Heart left ventricle (tissue), 16 donors: Measurements from ENCODE around the gene EOLA1. TPM values are rescaled to one million over a fixed set of nuclear protein-coding genes. Genes with fewer than 3 reads are reported as not detected.
"Not testable (repeated sequence)": the region's sequence is repeated elsewhere in the genome, so short reads cannot be mapped to it uniquely, and the experiment has no call there.

ENCODE experiments used
- ATAC-seq, 4 donors: fragments of 200-7000 bp; cut with Tn5 transposase; one replicate each; pipeline ENCODE4 v1.9.1; 2020 to 2022; ENCODE audit warnings: moderate library complexity in 4 of 4, mild to moderate bottlenecking in 3 of 4, moderate number of reproducible peaks in 1 of 4
- DNase-seq, 5 donors: peaks; one replicate each; pipeline ENCODE4 v3.0.0-alpha.2; 2020
- H3K27ac ChIP-seq, 12 donors: fragments of 200-600 bp; sonication (generic) in 4 of 12; one replicate each; pipeline versions ENCODE4 v1.5.0 to v1.8.0; 2016 to 2022; ENCODE audit warnings: mild to moderate bottlenecking in 2 of 12
- H3K27me3 ChIP-seq, 9 donors: fragments of 200-600 bp; sonication (generic) in 2 of 9; one replicate each; pipeline versions ENCODE4 v1.5.1 to v1.8.0; 2016 to 2022; ENCODE audit warnings: mild to moderate bottlenecking in 3 of 9
- H3K36me3 ChIP-seq, 9 donors: fragments of 200-600 bp; sonication (generic) in 2 of 9; one replicate each; pipeline versions ENCODE4 v1.5.0 to v1.8.0; 2018 to 2022; ENCODE audit warnings: mild to moderate bottlenecking in 2 of 9
- H3K4me1 ChIP-seq, 12 donors: fragments of 200-600 bp; sonication (generic) in 4 of 12; one replicate each; pipeline versions ENCODE4 v1.5.0 to v1.8.0; 2016 to 2022; ENCODE audit warnings: mild to moderate bottlenecking in 3 of 12
- H3K4me3 ChIP-seq, 12 donors: fragments of 200-600 bp; sonication (generic) in 4 of 12; one replicate each; pipeline versions ENCODE4 v1.5.0 to v1.8.0; 2017 to 2022; ENCODE audit warnings: mild to moderate bottlenecking in 9 of 12, moderate library complexity in 4 of 12
- H3K9me3 ChIP-seq, 12 donors: fragments of 200-600 bp; sonication (generic) in 4 of 12; one replicate each; pipeline versions ENCODE4 v1.5.0 to v1.8.0; 2016 to 2022; ENCODE audit warnings: mild to moderate bottlenecking in 1 of 12
- POLR2A ChIP-seq, 2 donors: fragments of 450-650 bp; IDR thresholded peaks; one replicate each; pipeline ENCODE4 v1.6.1; 2017; ENCODE audit warnings: antibody characterized with exemption in 2 of 2, mild to moderate bottlenecking in 2 of 2, moderate library complexity in 2 of 2
- WGBS, 4 donors: extraction: QIAGEN DNeasy Blood & Tissue Kit in 2 of 4; methylation state at CpG; one replicate each; pipeline versions ENCODE4 v1.1.5 to v1.1.7; 2013 to 2018; 5-methylcytosine and 5-hydroxymethylcytosine counted together
- intact Hi-C, 10 donors: fragments of 100-400 bp; cut with DNase I; formaldehyde crosslinking; loops; one replicate each; pipeline versions ENCODE4 v1.11.1 to v1.14.2; 2022
- polyA plus RNA-seq, 2 donors: library from polyadenylated mRNA; stranded (reverse); fragments of 200-250 nt; gene quantifications; one replicate each; pipeline ENCODE4 v1.2.3, GENCODE V29; 2013
- total RNA-seq, 9 donors: library from RNA; depleted of rRNA in 2 of 9; stranded (reverse); fragments of >200 nt in 2 of 9; fragmentation: NEBNext Ultra II Directional in 3 of 9; extraction: Animal tissue kit (Norgen Biotek cat#: 25700) in 3 of 9; gene quantifications; one replicate each; pipeline versions ENCODE4 v1.1.0 to v1.2.4, GENCODE V29; 2016 to 2023
- TF ChIP-seq, protein P1 (sequence below), 12 donors: fragments of 200-600 bp; sonication (generic) in 4 of 12; IDR thresholded peaks; one replicate each; pipeline versions ENCODE4 v1.5.0 to v1.8.0; 2018 to 2022; ENCODE audit warnings: antibody characterized with exemption in 12 of 12, mild to moderate bottlenecking in 5 of 12
- donor health status: ischemic (EF 13 %, LVEDD 7.1; RV severe dilation, severe dysfunction).
- donor health status: healthy with polysubstance abuse.
- donor health status: DM: no; HTN: yes; CAD: no.
- donor health status: DM: no; HTN: no; CAD: no.
- donor health status: ischemic (EF 25% LVEDD 6.9; RV normal size, moderate dysfunction).
- donor health status: ischemic (EF 25% LVEDD 5.7; RV mildly dilated, moderate dysfunction).
- donor health status: healthy.
- donor health status: DM: yes; HTN: yes; CAD: no.
- donor health status: ischemic (EF 35%, LVEDD 5.7; RV mildly dilated, moderate dysfunction).
- donor health status: nonischemic (EF 11% LVEDD 7.7; RV severe dilation, severe dysfunction).
- donor health status: DM: yes; HTN: yes; CAD: no.
- donor health status: PGD.
- donor health status: ischemic (EF 29% LVEDD 5.4; RV normal size, mild dysfunction).
- donor health status: nonischemic (EF 23%, LVEDD 6.1; RV moderate dilation, normal function).

Gene EOLA1
- total and polyA plus RNA-seq, 11 donors = 15.8 to 45.6 (median 25.3) TPM

- H3K4me3 ChIP-seq = no peak overlapping the region
- TF ChIP-seq POLR2A (IDR thresholded peaks at IDR 0.05) = no peak
- TF ChIP-seq, protein P1, sequence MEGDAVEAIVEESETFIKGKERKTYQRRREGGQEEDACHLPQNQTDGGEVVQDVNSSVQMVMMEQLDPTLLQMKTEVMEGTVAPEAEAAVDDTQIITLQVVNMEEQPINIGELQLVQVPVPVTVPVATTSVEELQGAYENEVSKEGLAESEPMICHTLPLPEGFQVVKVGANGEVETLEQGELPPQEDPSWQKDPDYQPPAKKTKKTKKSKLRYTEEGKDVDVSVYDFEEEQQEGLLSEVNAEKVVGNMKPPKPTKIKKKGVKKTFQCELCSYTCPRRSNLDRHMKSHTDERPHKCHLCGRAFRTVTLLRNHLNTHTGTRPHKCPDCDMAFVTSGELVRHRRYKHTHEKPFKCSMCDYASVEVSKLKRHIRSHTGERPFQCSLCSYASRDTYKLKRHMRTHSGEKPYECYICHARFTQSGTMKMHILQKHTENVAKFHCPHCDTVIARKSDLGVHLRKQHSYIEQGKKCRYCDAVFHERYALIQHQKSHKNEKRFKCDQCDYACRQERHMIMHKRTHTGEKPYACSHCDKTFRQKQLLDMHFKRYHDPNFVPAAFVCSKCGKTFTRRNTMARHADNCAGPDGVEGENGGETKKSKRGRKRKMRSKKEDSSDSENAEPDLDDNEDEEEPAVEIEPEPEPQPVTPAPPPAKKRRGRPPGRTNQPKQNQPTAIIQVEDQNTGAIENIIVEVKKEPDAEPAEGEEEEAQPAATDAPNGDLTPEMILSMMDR (IDR thresholded peaks at IDR 0.05) = no peak
- intact Hi-C loops = no loop called here
- no peak for ATAC-seq
- no peak for DNase-seq
- no peaks in the 10 kb centered on the region for H3K9me3 ChIP-seq
- peaks cover 0 to 10% (median 0%) of the 10 kb centered on the region in 12 donors for H3K4me1 ChIP-seq
- H3K27me3 ChIP-seq = no peaks in the 10 kb centered on the region
- 53 to 70% (median 59%) methylated on average over 6 of the region's 6 CpGs; no CpG with 5 or more reads in 1 of the 4 donors for WGBS, 4 donors
- H3K27ac ChIP-seq = no peak overlapping the region
- H3K36me3 ChIP-seq = no peaks in the 10 kb centered on the region
Measured at GRCh38 chrX:149570668-149571067, 29.9 kb downstream of the EOLA1 start.

GRCh38 chrX:149571770-149572169 is 31.0 kb downstream of the EOLA1 start:
- ATAC-seq (no peak), DNase-seq (no peak)
- H3K27me3 ChIP-seq = no peaks in the 10 kb centered on the region
- no peaks in the 10 kb centered on the region for H3K36me3 ChIP-seq
- WGBS, 4 donors = 73 to 89% (median 81%) methylated on average over 7 of the region's 7 CpGs; no CpG with 5 or more reads in 1 of the 4 donors
- H3K4me3 ChIP-seq = no peak overlapping the region
- intact Hi-C loops = no loop called here
- no peak overlapping the region for H3K27ac ChIP-seq
- TF ChIP-seq, protein P1 (IDR thresholded peaks at IDR 0.05) = no peak
- no peak for TF ChIP-seq POLR2A (IDR thresholded peaks at IDR 0.05)
- peaks cover 0 to 10% (median 0%) of the 10 kb centered on the region in 12 donors for H3K4me1 ChIP-seq
- no peaks in the 10 kb centered on the region for H3K9me3 ChIP-seq

GRCh38 chrX:149572743-149573142 is 31.9 kb downstream of the EOLA1 start:
- Histone ChIP-seq H3K27ac (no peak overlapping the region), H3K9me3 (no peaks in the 10 kb centered on the region), H3K36me3 (no peaks in the 10 kb centered on the region), H3K27me3 (no peaks in the 10 kb centered on the region), H3K4me1 (peaks cover 0 to 10% (median 0%) of the 10 kb centered on the region in 12 donors), H3K4me3 (no peak overlapping the region)
- no peak for TF ChIP-seq POLR2A (IDR thresholded peaks at IDR 0.05)
- intact Hi-C loops = no loop called here
- DNase-seq (no peak), ATAC-seq (no peak)
- WGBS, 4 donors = 29 to 79% (median 44%) methylated on average over 1 of the region's 1 CpG; no CpG with 5 or more reads in 1 of the 4 donors

DNA sequence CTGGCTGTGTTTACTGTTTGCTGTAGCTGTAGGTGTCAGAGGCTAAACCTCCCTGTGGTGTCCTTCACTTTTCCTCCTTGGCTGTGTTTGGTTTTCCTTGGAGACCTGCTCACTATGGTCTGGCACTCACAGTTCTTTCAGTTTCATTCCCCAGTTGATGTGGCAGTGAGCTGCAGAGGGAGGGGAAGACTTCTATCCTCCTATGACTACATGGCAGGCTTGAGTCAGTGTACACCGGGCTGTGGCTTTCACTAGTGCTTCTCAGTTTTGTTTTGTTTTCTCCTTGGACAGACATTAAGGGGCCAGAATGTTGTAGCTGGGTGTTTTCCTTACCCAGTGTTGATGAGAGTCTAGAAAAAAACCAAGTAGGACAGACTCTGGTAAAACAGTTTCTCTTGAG is 32.6 kb downstream of the EOLA1 start:
- H3K9me3 ChIP-seq, intact Hi-C loops, H3K4me1 ChIP-seq, H3K27me3 ChIP-seq, H3K27ac ChIP-seq, H3K4me3 ChIP-seq, DNase-seq, H3K36me3 ChIP-seq: not testable (repeated sequence)
- no CpG with 5 or more reads among the region's 1 CpG for WGBS, 4 donors
- peak in 3 of 4 donors; percentile 31 to 65 (median 33) for ATAC-seq

- 94 to 96% methylated on average over 4 to 6 of the region's 17 CpGs; no CpG with 5 or more reads in 2 of the 4 donors for WGBS, 4 donors
- ATAC-seq = peak in 1 of 4 donors; percentile 14
- DNase-seq = not testable (repeated sequence)
Measured at GRCh38 chrX:149585631-149586030, 44.8 kb downstream of the EOLA1 start.

DNA sequence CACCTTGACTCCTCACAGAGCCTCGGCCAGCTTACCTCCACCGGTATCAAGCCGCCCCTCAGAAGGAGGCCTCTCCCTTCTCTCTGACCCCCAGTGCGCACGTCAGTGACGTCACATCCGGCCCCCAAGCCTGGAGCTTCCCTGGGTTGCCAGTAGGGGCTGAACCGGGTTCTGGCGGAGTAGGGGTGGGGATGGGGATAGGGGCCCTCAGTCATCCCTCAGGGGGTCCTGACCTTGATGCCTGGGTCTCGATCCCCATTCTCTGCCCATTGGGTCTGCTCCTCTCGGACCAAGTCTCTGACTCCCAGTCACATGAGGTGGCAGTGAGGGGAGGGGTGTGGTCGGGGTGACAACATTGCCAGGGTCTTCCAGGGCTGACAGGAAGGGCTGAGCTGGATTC is 46.5 kb downstream of the EOLA1 start, which contains the start of gene MAGEA9B:
TSS of gene MAGEA9B (minus strand) at position 101 of the 400 bp plus-strand sequence. CDS start 4,280 bp downstream, outside the sequence.
- ATAC-seq, H3K4me1 ChIP-seq, H3K4me3 ChIP-seq, H3K9me3 ChIP-seq, H3K27ac ChIP-seq, H3K36me3 ChIP-seq, DNase-seq, intact Hi-C loops, H3K27me3 ChIP-seq: not testable (repeated sequence)
- no CpG with 5 or more reads among the region's 12 CpGs for WGBS, 4 donors

More at GRCh38 chrX:149585631-149586030, 44.8 kb downstream of the EOLA1 start:
- H3K4me1 ChIP-seq, H3K27me3 ChIP-seq, H3K27ac ChIP-seq, H3K4me3 ChIP-seq, H3K36me3 ChIP-seq, intact Hi-C loops, H3K9me3 ChIP-seq: not testable (repeated sequence)

DNA sequence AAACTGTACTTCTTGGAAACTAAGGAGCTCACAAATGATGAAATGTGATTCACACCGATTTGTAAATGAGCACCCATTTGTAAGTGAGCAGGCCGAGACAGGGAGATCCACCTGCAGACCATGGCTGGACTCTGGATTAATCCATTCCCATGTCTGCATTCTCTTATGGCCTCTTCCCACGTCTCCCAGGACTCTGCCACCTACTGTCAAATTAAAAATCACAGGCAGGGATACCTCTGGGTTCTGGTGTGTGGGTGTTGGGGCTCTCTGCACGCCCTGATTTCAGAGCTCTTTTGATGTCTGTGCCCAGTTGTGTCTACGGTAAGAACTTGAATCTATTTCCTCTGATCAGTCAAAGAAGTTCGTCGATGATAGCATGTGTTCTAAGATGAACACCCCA is 50.2 kb downstream of the EOLA1 start:
- intact Hi-C loops, DNase-seq, H3K9me3 ChIP-seq, H3K4me1 ChIP-seq, H3K4me3 ChIP-seq, H3K27me3 ChIP-seq, H3K36me3 ChIP-seq, H3K27ac ChIP-seq, ATAC-seq: not testable (repeated sequence)
- no CpG with 5 or more reads among the region's 7 CpGs for WGBS, 4 donors

DNA sequence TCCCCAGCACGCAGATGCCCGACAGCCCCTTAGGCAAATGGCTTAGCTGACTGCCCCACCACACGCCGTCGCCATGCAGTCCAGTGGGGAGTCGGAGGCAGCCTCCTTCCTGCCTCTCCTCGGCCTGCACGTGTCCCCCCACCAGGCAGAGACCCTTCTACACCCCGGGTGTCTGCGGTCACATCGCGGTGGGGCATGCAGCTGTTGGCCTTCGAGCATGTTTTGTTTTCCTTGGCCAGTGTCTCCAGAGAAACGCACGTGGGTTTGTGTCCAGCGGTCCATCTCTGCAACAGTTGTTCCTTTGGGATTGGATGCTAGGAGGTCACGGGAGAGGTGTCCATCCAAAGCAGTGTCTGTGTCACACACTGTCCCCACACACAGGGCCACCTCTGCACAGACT is 54.4 kb downstream of the EOLA1 start, which contains the start of gene HSFX2:
TSS of gene HSFX2 (minus strand) at position 101 of the 400 bp plus-strand sequence. CDS start 614 bp downstream, outside the sequence.
- H3K4me3 ChIP-seq, H3K27ac ChIP-seq, ATAC-seq, intact Hi-C loops, DNase-seq, H3K36me3 ChIP-seq, H3K9me3 ChIP-seq, H3K4me1 ChIP-seq, H3K27me3 ChIP-seq: not testable (repeated sequence)
- WGBS, 4 donors = no CpG with 5 or more reads among the region's 17 CpGs

DNA sequence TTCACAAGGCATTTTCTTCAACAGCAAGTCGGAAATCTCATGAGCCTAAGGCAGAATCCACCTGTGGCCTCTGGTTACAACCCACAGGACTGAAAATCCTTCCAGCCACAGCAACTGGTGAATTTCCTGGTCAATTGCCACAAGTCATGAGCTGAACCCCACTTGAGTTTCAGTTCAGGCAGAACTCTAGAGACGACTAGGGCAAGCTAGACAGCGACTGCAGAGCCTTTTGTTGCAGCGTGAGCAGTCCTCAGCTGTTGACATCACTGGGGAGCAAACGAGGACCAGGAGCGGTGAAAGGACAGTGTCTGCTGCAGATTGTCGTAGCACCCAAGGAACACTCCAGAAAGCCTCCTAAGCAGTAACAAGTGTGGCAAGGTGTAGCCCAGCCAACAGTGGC is 55.1 kb downstream of the EOLA1 start:
- H3K9me3 ChIP-seq, H3K4me3 ChIP-seq, H3K27me3 ChIP-seq, H3K36me3 ChIP-seq, H3K27ac ChIP-seq, ATAC-seq, DNase-seq, intact Hi-C loops, H3K4me1 ChIP-seq: not testable (repeated sequence)
- WGBS, 4 donors = no CpG with 5 or more reads among the region's 7 CpGs
